HG02852 (cell line): Measurements from ENCODE around the gene TMEM11.
"Not testable (repeated sequence)": the region's sequence is repeated elsewhere in the genome, so short reads cannot be mapped to it uniquely, and the experiment has no call there.

Source experiments
- ATAC-seq: cut with Tn5 transposase; IDR thresholded peaks from one replicate; pipeline ENCODE4 v1.9.1; 2021; ENCODE audit warnings: mild to moderate bottlenecking, moderate library complexity; ENCODE audit not compliant: unreplicated experiment

TMEM11 gene

DNA sequence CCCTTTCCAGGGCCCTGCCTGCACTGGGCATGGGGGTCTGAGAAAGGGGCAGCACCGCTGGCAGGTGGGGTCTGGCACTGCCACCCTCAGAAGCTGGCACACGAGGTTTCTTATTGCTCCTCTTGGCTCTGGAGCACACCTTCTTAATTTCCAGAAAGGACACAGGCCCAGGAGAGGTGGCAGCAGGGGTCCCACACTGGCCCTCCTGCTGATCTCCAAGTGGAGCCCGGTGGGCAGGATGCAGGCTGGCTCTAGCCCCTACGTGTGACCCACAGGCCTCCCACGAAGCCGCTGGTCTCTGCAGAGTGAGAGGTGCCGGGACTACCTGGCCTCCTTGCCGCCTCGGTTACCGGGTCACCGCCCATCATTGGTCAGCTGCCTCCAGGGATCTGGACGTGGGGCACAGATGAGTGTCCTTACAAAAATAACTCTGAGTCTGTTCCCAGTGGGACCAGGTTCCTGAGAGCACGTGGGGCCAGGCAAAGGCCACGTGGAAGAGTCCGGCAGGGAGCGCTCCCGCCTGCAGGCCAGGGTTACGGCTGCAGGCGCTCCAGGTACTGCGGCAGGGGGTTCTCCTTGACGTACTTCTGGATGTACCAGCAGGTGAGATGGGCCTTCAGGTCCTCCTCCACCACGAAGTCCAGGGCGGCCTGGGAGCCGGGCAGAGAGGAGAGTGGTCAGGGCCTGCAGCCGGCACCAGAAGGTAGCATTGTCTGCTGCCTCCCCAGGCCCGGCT, 29.0 kb upstream of the TMEM11 start:
- no peak for ATAC-seq

DNA sequence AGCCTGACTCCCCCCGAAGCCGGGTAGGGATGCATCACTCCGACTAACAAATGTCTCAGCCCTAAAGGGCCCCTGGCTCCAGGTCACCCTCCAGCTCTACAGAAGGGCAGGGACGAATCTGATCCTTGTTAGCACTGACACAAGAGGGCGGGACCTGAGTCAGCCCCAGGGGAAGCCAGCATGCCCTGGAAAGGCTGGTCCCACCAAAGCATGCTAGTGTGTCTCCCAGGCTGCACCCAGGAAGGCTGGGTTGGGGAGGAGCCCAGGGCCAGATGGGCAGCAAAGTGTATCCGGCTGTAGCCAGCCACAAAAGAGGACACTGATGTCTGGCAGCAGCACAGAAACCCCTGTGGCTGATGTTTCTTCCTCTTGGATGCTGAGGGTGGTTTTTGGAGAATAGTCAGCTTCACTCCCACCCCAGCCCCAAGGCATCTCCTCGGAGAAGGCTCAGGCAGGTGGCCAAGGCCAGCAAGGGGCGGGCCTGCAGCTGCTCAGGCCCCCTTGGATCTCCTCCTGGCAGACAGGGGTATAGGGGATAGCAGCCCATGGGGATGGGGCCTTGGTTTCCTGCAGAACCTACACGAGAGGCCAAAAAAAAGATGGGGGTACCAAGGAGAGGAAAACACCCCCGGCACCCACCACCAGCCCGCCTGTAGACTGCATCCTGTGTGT, 28.2 kb upstream of the TMEM11 start:
- ATAC-seq, result no peak

DNA sequence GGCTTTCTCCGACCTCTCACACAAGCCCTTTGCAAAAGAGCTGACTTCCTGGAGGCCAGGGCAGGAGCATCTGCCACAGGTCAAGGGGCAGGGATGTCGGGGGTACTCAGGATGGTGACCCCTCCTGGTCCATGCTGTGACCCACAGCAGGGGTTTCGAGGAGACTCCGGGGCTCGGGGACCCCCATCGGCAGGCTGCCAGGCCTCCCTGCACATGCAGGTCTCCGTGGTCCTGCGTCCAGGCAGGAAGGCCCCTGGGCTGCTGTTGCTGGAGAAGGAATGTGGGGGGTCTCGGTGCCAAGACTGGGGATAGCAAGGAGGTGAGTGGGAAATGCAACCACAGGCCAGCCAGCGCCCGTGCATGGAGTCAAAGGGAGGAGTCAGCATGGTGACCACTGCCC, 27.6 kb upstream of the TMEM11 start:
- no peak for ATAC-seq

DNA sequence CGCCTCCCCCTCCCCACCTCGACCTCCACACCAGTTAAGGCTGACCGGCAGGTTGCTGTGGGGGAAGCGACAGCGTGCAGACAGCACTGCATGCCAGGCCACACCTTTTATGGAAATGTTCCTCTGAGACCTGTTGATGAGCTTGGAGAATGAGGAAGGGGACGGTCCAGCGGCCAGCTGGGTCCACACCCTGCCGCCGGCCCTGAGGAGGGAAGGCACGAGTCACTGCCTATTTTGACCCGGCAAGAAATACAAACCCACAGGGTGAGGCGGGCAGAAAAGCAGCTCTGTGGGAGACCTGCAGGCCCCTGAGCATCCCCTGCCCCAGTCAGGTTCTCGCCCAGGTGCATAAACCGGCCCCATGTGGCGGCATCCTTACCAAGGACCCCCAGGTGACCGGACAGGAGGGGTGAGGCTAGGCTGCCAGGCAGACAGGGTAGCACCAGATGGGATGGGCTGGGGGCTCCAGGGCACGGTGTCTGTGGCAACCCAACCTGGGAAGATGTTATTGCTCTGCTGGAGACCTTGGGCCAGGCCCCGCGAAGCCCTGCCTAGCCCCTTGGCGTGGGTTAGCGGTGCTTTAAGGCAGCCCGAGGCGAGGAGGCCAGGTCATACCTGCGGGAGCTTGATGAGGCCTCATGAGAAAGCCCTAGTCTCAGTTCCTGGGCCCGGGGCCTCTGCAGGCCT, 26.6 kb upstream of the TMEM11 start:
- no peak for ATAC-seq

DNA sequence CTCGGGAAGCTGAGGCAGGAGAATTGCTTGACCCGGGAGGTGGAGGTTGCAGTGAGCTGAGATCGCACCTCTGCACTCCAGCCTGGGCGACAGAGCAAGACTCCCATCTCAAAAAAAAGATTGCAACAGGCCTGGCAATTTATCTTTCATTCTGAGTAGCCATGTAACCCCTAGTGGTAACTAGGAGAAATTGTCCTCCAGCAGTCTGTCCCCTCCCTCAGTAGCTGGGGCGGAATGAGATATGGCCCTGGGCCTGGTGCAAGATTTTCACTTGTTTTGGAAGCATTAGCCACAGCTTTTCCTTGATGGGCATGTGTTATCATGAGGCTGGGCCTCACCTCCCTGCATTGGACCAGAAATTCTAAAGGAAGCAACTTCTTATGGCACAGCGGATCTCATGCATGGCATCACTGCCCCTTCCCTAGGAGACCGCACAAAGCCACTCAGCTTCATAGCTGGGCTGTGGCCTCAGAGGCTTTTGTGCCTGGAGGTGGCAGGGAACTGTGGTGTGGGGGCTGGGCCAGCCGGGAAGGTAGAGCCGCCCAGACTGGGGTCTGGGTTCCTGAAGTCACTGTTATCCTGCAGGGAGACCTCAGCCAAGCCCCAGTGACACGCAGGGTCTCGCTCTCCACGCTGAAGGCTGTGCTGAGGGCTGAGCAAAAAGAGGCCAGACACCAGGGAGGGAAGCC, 25.9 kb upstream of the TMEM11 start:
- no peak for ATAC-seq

DNA sequence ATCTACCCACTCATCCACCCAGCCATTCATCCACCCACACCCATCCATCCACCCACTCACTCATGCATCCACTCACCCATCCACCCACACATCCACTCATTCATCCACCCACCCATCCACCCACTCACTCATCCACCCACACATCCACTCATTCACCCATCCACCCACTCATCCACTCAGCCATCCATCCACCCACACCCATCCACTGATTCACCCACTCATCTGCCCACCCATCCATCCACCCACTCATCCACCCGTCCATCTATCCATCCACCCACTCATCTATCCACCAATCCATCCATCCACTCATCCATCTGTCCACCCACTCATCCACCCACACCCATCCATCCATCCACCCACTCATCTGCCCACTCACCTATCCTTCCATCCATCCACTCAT, 22.0 kb upstream of the TMEM11 start:
- ATAC-seq, result no peak

DNA sequence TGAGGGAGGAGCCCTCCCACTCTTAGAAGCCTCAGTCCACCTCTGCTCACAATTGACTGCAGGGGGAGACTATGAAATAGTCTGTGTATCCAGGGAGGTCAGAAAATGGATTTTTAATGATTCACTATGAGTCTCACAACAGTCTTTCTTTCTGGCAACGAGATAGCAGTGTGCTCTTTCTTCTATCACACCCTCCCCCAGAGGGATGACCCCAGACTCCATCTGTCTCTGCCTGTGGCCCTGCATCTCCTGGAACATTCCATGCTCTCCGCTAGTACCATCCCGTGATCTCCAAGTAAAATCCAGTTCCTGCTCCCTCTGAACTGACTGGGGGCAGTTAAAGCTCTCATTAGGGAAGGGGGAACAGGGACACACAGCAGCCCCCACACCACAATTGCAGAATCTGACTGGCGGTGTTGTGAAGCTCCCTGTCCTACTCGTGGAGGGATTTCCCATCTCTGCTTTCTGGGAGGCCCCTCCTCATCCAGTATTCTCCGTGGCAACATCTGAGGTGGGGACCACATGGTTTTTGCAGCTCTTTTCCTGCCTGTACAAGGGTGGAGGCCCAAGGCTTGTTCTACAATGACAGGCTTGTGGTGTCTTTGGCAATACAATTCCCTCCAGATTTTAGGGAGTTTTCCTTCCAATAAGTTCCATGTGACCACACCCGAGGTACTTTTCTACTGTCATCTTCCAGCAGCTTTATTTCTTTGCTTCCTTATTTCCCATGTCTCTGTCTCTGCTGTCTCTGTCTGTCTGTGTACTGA, 19.8 kb upstream of the TMEM11 start:
- ATAC-seq, result no peak

DNA sequence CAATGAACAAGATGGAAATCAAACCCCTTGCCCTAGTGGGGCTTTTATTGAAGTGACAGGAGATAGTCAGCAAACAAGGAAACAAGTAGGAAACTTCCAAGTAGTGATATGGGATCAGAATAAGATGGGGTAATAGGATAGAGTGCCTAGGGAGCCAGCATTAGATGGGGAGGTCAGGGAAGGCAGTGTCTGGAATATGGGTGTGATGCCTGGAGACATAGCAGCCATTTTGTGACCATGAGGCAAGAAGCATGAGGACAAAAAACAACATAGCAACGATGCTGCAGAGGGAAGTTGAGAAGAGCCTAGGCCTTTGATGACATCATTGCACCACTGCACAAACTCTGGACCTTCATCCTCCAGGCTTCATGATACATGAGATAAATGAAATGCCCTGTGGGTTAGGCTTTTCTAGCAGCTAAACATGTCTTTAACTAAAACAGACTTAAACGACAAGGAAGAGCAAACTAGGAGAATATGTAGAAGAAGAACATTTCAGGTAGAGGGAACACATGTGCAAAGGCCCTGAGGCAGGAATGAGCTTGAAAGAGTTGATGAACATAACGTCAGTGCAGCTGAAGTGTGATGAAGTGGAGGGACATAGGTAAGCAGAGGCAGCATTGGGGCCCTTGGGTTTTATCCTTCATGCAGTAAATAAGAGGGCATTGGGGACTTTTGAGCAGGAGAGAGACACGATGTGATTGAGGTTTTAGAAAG, 18.2 kb upstream of the TMEM11 start:
- no peak for ATAC-seq

DNA sequence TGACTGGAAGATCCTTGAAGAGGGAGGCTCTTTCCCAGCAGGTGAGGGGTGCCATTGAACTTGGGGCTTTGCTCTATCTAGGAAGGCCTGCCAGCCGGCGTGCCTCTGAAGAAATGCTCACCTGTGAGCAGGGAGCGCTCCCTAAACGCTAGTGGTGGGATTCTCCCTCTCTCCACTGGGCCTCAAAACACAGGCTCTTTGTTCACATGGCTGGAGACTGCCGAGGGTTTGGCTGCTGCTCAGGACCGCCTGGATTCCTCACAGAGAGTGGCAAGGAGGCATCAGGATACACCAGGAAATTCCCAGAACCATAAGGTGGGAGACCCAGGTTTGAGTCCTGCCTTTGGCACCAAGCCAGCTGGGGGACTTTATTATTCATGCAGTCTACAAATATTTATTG, 17.6 kb upstream of the TMEM11 start:
- no peak for ATAC-seq

DNA sequence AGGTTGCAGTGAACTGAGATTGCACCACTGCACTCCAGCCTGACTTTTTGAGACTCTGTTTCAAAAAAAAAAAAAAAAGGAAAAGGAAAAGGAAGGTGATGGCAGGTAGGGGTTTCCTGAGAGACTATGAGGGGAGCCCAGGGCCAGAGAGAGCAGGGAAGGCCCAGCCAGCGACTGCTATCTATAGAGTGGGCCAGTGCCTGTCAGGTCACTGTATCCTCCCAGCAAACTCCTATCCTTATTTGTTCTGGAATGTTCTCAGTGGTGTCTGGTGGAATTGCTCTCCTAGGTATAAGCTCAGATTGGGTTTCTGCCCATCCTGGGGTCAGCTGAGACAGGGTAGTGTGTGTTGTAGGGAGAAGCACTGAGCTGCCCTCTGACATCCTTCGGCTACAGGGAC, 14.9 kb upstream of the TMEM11 start:
- ATAC-seq, result no peak

DNA sequence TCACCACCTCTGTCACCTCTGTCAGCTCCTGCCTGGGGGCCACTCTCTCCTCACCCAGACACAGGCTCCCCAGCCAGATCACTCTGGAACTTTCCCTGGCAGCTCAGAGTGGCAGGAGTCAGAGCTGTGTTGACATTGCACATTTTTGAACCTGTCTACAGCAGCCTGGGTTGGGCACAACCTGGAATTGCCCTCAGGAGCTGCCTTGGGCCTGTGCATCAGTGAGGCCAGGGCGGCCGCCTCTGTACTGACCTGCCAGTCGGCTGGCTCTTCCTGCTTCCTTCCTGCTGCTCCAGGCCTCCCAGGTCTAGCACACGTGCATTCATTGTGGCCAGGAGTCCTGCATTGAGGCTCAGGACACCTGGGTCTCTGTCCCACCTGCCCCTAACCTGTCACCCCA, 14.2 kb upstream of the TMEM11 start:
- no peak for ATAC-seq

DNA sequence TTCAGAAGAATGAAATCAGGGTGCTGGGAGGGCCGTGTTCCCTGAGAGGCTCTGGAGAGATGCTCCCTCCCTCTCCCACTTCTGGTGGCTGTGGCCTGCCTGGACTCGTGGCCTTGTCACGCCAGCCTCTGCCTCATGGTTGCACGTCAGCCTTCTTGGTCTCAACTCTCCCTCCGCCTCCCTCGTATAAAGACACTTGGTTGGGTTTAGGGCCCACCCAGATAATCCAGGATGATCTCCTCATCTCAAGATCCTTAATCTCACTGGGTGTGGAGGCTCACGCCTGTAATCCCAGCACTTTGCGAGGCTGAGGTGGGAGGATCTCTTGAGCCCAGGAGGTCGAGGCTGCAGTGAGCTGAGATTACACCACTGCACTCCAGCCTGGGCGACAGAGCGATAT, 13.3 kb upstream of the TMEM11 start:
- not testable (repeated sequence) for ATAC-seq

DNA sequence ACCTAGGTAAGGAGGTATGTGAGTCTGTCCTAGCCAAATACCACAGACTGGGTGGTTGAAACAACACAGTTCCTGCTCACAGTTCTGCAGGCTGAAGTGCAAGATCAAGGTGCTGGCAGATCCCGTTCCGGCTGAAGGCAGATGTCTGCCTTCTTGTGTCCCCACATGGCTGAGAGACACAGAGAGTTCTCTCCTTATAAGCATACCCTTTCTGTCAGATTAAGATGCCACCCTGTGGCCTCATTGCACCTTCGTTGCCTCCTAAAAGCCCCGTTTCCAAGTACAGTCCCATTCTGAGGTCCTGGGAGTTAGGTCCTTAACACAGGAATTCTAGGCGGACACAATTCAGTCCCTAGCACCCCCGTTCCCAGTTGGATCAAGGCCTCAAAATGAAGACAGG, 9.1 kb upstream of the TMEM11 start:
- no peak for ATAC-seq

DNA sequence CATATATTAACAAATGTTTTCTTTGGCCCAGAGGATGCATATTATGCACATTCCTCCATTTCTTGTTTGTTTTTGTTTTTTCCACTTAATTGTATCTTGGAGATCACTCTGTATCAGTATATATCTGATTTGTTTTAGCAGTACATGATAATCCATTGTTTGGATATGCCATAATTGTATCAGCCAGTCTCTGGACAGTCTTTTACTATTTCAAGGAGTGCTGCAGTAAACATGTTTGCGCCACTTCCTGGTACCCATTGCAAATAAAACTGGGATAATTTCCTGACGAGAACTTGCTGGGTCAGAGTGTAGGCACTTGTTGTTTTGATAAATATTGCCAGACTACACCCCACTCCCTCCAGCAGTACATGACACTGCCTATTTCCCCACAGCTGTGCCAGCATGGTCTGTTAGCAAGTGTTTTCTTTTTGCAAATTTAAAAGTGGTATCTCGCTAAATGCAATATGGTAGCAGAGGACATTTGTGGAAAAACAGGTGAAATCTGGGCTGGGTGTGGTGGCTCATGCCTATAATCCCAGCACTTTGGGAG, 4.9 kb upstream of the TMEM11 start:
- no peak for ATAC-seq

DNA sequence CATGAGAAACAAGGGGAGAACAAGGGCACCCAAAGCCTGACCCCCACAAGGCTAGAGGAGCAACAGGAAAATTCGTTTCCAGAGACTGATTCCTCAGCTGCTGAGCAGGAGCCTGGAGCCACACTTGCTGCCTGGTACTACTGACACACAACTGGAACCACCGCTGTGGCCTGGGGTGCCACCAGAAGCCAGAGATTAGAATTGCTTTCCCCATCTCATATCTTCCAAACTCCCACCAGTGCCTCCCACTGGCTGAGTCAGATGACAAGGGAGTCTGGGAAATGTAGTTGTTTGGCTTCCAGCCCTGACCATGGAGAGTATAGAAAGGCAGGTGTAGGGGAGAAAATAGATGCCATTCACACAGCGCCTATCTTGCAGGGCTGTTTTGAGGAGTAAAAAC, 4.1 kb upstream of the TMEM11 start:
- no peak for ATAC-seq

DNA sequence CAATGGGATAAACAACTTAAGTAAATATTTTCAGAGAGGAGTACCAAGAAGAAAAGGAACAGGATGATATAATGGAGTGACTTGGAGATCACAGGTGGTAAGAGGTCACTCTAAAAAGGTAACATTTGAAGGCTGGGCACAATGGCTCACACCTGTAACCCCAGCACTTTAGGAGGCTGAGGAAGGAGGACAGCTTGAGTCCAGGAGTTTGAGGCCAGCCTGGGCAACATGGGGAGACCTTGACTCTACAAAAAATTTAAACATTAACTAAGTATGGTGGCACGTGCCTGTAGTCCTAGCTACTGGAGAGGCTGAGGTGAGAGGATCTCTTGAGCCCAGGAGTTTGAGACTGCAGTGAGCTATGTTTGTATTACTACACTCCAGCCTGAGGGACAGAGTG, 3.4 kb upstream of the TMEM11 start:
- no peak for ATAC-seq

DNA sequence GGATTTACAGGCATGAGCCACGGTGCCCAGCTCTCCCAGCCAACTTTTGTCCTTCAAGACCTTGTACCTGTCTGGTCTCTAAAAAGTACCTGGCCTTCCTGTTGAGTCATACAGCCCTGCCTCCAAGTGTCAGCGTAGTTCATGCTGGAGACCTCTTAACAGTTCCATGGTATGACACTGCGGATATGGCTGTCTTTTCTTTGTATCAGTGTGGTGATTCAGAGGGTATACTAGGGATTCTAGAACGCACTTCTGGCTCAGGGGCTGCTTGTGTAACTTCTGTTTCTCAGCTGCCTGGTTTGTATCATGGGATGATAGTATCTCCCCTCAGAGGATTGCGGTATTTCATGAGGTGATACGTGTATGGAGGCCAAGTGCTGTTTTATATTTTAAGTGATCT, 2.0 kb upstream of the TMEM11 start:
- no peak for ATAC-seq

DNA sequence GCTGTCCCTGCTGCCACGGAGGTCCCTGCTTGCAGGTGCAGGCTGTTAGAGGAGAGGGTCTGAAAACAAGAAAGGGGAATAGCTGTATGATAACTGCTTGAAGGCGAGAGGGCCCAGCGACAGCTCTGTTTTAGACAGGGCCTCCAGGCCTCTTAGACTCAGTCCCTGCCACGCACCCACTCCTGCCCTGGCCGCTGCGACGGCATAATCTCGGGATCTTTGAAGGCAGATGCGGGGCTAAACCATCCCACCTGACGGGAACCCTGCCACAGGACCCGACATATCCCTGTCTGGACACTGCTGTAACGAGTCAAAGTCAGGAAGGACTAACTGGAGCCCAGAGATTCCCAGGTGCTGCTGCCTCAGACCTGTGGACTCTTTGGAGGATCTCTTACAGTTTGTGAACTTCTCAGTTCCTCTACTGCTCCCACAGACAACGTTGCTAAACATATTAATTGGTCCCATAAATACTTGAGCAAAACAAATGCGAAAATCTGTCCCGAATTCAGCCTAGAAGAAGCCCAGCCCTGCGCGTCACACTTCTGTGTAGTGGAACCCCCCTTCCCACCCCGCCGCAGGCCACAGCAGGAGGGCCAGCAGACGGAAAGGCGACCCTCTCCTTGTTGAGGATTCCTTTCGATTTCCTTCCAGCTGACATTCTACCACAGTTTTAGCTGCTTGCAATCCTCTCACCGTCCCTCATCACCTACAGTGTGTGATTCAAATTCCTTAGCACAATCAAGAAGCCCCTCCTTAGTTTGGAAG, 998 bp upstream of the TMEM11 start:
- ATAC-seq, result peak; percentile 13

DNA sequence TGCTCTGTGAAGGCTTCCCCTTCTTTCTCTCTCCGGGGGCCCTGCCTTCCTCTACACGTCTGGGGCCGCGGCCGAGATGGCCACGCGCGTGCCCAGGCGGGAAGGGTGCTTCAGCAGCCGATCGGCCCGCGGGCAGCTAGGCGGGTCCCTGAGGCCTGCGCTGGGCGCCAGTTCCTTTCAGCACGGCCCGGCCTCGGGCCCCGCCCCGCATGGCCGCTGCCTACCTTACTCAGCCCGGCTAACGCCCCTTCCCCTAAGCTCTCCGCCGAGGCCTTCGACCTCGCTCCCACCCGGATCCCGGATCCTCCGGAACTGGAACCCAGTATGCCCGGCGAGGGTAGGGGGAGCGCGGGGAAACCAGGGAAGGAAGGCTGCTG, 335 bp downstream of the TMEM11 start:
- ATAC-seq, result peak; percentile 14
